Superior temporal gyrus (tissue), 1 donor: ENCODE results near the gene AGAP1.

ENCODE experiments used
- DNase-seq: peaks from one replicate; pipeline ENCODE4 v3.0.0-alpha.2; 2016; ENCODE audit errors: extremely low spot score

Gene AGAP1

GRCh38 chr2:235868645-235869044, 374.8 kb downstream of the AGAP1 start:
- no peak for DNase-seq

GRCh38 chr2:235870515-235870914, 376.7 kb downstream of the AGAP1 start:
- DNase-seq, result no peak

GRCh38 chr2:235876099-235876679, 382.3 kb downstream of the AGAP1 start:
- DNase-seq, result no peak

- DNase-seq, result no peak
Observed at GRCh38 chr2:235877275-235877802, 383.5 kb downstream of the AGAP1 start.

- DNase-seq, result no peak
Observed at GRCh38 chr2:235879116-235879515, 385.3 kb downstream of the AGAP1 start.

GRCh38 chr2:235883675-235884074, 389.8 kb downstream of the AGAP1 start:
- DNase-seq, result no peak

- no peak for DNase-seq
Observed at GRCh38 chr2:235889302-235889630, 395.4 kb downstream of the AGAP1 start.

- DNase-seq, result no peak
Observed at GRCh38 chr2:235893129-235893698, 399.4 kb downstream of the AGAP1 start.

- no peak for DNase-seq
Observed at GRCh38 chr2:235894839-235895238, 401.0 kb downstream of the AGAP1 start.

- DNase-seq, result no peak
Observed at GRCh38 chr2:235896061-235896460, 402.2 kb downstream of the AGAP1 start.

- DNase-seq, result no peak
Observed at GRCh38 chr2:235897992-235898391, 404.1 kb downstream of the AGAP1 start.

- DNase-seq, result no peak
Observed at GRCh38 chr2:235898766-235899165, 404.9 kb downstream of the AGAP1 start.

GRCh38 chr2:235900631-235901030, 406.8 kb downstream of the AGAP1 start:
- DNase-seq, result no peak

GRCh38 chr2:235901243-235901642, 407.4 kb downstream of the AGAP1 start:
- no peak for DNase-seq

- no peak for DNase-seq
Observed at GRCh38 chr2:235903782-235904584, 410.1 kb downstream of the AGAP1 start.

- DNase-seq, result no peak
Observed at GRCh38 chr2:235904585-235904931, 410.7 kb downstream of the AGAP1 start.

GRCh38 chr2:235908826-235909225, 415.0 kb downstream of the AGAP1 start:
- no peak for DNase-seq

GRCh38 chr2:235909358-235909757, 415.5 kb downstream of the AGAP1 start:
- DNase-seq, result no peak

GRCh38 chr2:235910067-235910466, 416.2 kb downstream of the AGAP1 start:
- DNase-seq, result no peak

- DNase-seq, result no peak
Observed at GRCh38 chr2:235911125-235911524, 417.3 kb downstream of the AGAP1 start.

- DNase-seq, result no peak
Observed at GRCh38 chr2:235911633-235912233, 417.9 kb downstream of the AGAP1 start.

- DNase-seq, result no peak
Observed at GRCh38 chr2:235914756-235915155, 420.9 kb downstream of the AGAP1 start.

- DNase-seq, result no peak
Observed at GRCh38 chr2:235917506-235917905, 423.7 kb downstream of the AGAP1 start.
